Activated CD8-positive, alpha-beta T cell treated with anti-CD3 and anti-CD28 coated beads for 36 hours (primary cell): ENCODE measurements around the gene MAP2. TPM values are rescaled to one million over a fixed set of nuclear protein-coding genes. Genes with fewer than 3 reads are reported as not detected.

ENCODE experiments used
- ATAC-seq: fragments of 200-7000 bp; cut with Tn5 transposase; one replicate; pipeline ENCODE4 v1.10.0; 2021; ENCODE audit warnings: mild to moderate bottlenecking, moderate library complexity
- CTCF ChIA-PET: fragments of 350-600 bp; sonication (Branson Sonifier 250); formaldehyde crosslinking; loops from one replicate; lab custom pipeline; 2021; ENCODE audit warnings: antibody characterized with exemption; lab: Charles Lee
- POLR2A ChIA-PET: fragments of 350-600 bp; sonication (Branson Sonifier 250); formaldehyde crosslinking; loops from one replicate; lab custom pipeline; 2021; ENCODE audit warnings: antibody characterized with exemption; lab: Charles Lee
- DNase-seq: peaks from one replicate; pipeline ENCODE4 v3.0.0-alpha.2; 2020
- H3K27ac Mint-ChIP-seq: one replicate; pipeline ENCODE4 v1.8.0; 2021; ENCODE audit warnings: mild to moderate bottlenecking, mixed read lengths
- H3K27me3 Mint-ChIP-seq: one replicate; pipeline ENCODE4 v1.8.0; 2021; ENCODE audit warnings: mixed read lengths
- H3K36me3 Mint-ChIP-seq: one replicate; pipeline ENCODE4 v1.8.0; 2021; ENCODE audit warnings: low read depth, mixed read lengths
- H3K4me1 Mint-ChIP-seq: one replicate; pipeline ENCODE4 v1.8.0; 2021; ENCODE audit warnings: low read depth, mixed read lengths
- H3K4me3 Mint-ChIP-seq: one replicate; pipeline ENCODE4 v1.8.0; 2021; ENCODE audit warnings: mild to moderate bottlenecking, moderate library complexity, mixed read lengths
- H3K9me3 Mint-ChIP-seq: one replicate; pipeline ENCODE4 v1.8.0; 2021; ENCODE audit warnings: mixed read lengths
- intact Hi-C: fragments of 100-400 bp; cut with micrococcal nuclease; formaldehyde crosslinking; loops from one replicate; pipeline ENCODE4 v1.10.0; 2022
- total RNA-seq, 2 experiments: library from RNA; stranded (reverse); gene quantifications; one replicate each; pipeline ENCODE4 v1.2.3, GENCODE V29; 2021
- TF ChIP-seq, protein P1 (sequence below): fragments of 200-600 bp; IDR thresholded peaks from one replicate; pipeline ENCODE4 v1.8.0; 2022; ENCODE audit warnings: antibody characterized with exemption, mild to moderate bottlenecking

The MAP2 gene
- total RNA-seq, 2 experiments from 2014 or later: not detected

DNA sequence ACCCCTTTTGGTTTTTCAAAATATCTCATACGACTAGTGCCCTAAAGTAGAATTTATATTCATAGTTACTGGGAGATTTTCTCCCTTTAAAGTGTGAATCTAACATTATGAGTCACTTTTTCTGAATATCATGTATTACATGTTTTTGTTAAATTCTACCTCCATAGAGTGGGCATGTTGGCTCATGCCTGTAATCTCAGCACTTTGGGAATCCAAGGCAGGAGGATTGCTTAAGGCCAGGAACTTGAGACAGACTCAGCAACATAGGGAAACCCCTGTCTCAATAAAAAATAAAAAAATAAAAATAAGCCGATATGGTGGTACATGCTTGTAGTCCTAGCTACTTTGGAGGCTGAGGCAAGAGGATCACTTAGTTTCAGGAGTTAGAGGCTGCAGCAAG is 302.5 kb downstream of the MAP2 start:
- ATAC-seq (no peak), DNase-seq (no peak)
- no peaks in the 10 kb centered on the region for H3K27me3 Mint-ChIP-seq
- intact Hi-C loops: no loop called here
- no peaks in the 10 kb centered on the region for H3K36me3 Mint-ChIP-seq
- POLR2A ChIA-PET: no interaction called here
- TF ChIP-seq, protein P1, sequence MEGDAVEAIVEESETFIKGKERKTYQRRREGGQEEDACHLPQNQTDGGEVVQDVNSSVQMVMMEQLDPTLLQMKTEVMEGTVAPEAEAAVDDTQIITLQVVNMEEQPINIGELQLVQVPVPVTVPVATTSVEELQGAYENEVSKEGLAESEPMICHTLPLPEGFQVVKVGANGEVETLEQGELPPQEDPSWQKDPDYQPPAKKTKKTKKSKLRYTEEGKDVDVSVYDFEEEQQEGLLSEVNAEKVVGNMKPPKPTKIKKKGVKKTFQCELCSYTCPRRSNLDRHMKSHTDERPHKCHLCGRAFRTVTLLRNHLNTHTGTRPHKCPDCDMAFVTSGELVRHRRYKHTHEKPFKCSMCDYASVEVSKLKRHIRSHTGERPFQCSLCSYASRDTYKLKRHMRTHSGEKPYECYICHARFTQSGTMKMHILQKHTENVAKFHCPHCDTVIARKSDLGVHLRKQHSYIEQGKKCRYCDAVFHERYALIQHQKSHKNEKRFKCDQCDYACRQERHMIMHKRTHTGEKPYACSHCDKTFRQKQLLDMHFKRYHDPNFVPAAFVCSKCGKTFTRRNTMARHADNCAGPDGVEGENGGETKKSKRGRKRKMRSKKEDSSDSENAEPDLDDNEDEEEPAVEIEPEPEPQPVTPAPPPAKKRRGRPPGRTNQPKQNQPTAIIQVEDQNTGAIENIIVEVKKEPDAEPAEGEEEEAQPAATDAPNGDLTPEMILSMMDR: no peak
- no peak overlapping the region for H3K27ac Mint-ChIP-seq
- CTCF ChIA-PET: no interaction called here
- no peaks in the 10 kb centered on the region for H3K4me1 Mint-ChIP-seq
- no peak overlapping the region for H3K4me3 Mint-ChIP-seq
- no peaks in the 10 kb centered on the region for H3K9me3 Mint-ChIP-seq

- Mint-ChIP-seq H3K27ac (no peak overlapping the region), H3K4me1 (no peaks in the 10 kb centered on the region), H3K4me3 (no peak overlapping the region), H3K27me3 (no peaks in the 10 kb centered on the region), H3K36me3 (no peaks in the 10 kb centered on the region), H3K9me3 (no peaks in the 10 kb centered on the region)
- TF ChIP-seq, protein P1: no peak
- ChIA-PET POLR2A (no interaction called here), CTCF (no interaction called here)
- ATAC-seq (no peak), DNase-seq (no peak)
- intact Hi-C loops: no loop called here
Observed at GRCh38 chr2:209727077-209727476, 303.2 kb downstream of the MAP2 start.

DNA sequence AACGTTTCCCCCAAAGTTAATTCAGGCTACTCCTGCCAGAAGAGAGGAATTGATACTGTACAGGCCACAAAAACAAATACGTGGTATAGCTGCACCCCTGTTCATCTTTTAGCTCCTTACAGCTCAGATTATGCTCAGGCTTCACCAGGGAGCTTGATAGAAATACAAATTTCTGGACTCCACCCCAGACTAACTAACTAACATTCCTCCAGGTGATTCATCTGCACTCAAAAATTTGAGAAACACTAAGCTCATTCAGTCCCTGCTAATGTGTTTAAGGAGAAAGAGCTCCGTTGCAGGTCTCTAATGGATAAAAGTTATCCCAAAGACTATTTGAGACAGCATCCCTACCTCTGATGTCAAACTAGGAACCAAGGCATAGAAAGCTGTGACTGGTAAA is 311.0 kb downstream of the MAP2 start:
- intact Hi-C loops: no loop called here
- TF ChIP-seq, protein P1: no peak
- H3K4me1 Mint-ChIP-seq: no peaks in the 10 kb centered on the region
- ChIA-PET CTCF (no interaction called here), POLR2A (no interaction called here)
- H3K36me3 Mint-ChIP-seq: no peaks in the 10 kb centered on the region
- no peak overlapping the region for H3K4me3 Mint-ChIP-seq
- ATAC-seq (no peak), DNase-seq (no peak)
- no peak overlapping the region for H3K27ac Mint-ChIP-seq
- peaks cover 2% of the 10 kb centered on the region for H3K27me3 Mint-ChIP-seq
- no peaks in the 10 kb centered on the region for H3K9me3 Mint-ChIP-seq

DNA sequence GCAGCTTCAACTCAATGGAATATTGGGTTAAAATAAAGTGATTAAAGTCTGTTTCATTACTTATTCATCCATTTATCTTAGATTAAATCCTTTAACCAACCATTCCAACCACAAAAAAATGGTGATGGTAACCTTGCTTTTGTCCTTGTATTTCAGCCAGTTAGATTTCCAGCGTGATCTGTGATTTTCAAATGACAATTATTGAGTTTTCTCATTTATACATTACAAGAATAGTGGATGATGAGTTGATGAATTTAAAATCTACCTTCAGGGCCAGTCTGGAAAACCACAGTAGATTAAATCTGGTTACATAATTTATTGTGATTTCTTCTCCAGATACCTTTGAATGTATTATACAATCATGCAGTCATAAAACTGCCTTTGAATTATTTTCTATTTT is 318.1 kb downstream of the MAP2 start:
- ATAC-seq: no peak
- no peak overlapping the region for H3K27ac Mint-ChIP-seq
- DNase-seq: no peak
- TF ChIP-seq, protein P1: no peak
- no peaks in the 10 kb centered on the region for H3K4me1 Mint-ChIP-seq
- no peaks in the 10 kb centered on the region for H3K36me3 Mint-ChIP-seq
- ChIA-PET POLR2A (interaction anchor here (0.6 kb wide), 1 partner anchor 779 kb away, joined by 3 read pairs; no protein-coding TSS in a partner anchor), CTCF (no interaction called here)
- intact Hi-C loops: no loop called here
- H3K27me3 Mint-ChIP-seq: no peaks in the 10 kb centered on the region
- no peak overlapping the region for H3K4me3 Mint-ChIP-seq
- H3K9me3 Mint-ChIP-seq: no peaks in the 10 kb centered on the region

- H3K4me1 Mint-ChIP-seq: no peaks in the 10 kb centered on the region
- H3K4me3 Mint-ChIP-seq: no peak overlapping the region
- H3K36me3 Mint-ChIP-seq: no peaks in the 10 kb centered on the region
- POLR2A ChIA-PET: interaction anchor here (0.7 kb wide), 1 partner anchor 1074 kb away, joined by 3 read pairs; no protein-coding TSS in a partner anchor
- H3K27me3 Mint-ChIP-seq: peaks cover 3% of the 10 kb centered on the region
- H3K27ac Mint-ChIP-seq: no peak overlapping the region
- no peaks in the 10 kb centered on the region for H3K9me3 Mint-ChIP-seq
- intact Hi-C loops: no loop called here
- TF ChIP-seq, protein P1: no peak
- CTCF ChIA-PET: no interaction called here
- no peak for ATAC-seq
- DNase-seq: no peak
Observed at GRCh38 chr2:209753020-209753419, 329.2 kb downstream of the MAP2 start.
